DOHH2 (cell line): Measurements from ENCODE around the gene SPTBN2.

Source experiments
- EZH2phosphoT487 ChIP-seq: fragments of 200-600 bp; sonication (generic); IDR thresholded peaks from 2 replicates; pipeline ENCODE4 v1.6.1; 2017; ENCODE audit warnings: borderline replicate concordance, mild to moderate bottlenecking, antibody characterized with exemption, low read length, moderate library complexity, mixed read lengths
- TF ChIP-seq, protein P1 (sequence below): fragments of 200-600 bp; sonication (generic); IDR thresholded peaks from one replicate; pipeline ENCODE4 v1.5.1; 2014; ENCODE audit warnings: antibody characterized with exemption, mild to moderate bottlenecking, low read depth, low read length; ENCODE audit not compliant: poor library complexity, severe bottlenecking

- TF ChIP-seq, protein P1, sequence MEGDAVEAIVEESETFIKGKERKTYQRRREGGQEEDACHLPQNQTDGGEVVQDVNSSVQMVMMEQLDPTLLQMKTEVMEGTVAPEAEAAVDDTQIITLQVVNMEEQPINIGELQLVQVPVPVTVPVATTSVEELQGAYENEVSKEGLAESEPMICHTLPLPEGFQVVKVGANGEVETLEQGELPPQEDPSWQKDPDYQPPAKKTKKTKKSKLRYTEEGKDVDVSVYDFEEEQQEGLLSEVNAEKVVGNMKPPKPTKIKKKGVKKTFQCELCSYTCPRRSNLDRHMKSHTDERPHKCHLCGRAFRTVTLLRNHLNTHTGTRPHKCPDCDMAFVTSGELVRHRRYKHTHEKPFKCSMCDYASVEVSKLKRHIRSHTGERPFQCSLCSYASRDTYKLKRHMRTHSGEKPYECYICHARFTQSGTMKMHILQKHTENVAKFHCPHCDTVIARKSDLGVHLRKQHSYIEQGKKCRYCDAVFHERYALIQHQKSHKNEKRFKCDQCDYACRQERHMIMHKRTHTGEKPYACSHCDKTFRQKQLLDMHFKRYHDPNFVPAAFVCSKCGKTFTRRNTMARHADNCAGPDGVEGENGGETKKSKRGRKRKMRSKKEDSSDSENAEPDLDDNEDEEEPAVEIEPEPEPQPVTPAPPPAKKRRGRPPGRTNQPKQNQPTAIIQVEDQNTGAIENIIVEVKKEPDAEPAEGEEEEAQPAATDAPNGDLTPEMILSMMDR, result no peak
- no peak for TF ChIP-seq EZH2phosphoT487
Observed at GRCh38 chr11:66677599-66678375, 51.2 kb downstream of the SPTBN2 start, which contains the start of gene RBM4B.
